Middle frontal gyrus (tissue), 1 donor: Measurements from ENCODE around the gene SPON2.

ENCODE experiments used
- DNase-seq: peaks from one replicate; pipeline ENCODE4 v3.0.0-alpha.2; 2015; ENCODE audit warnings: low spot score; ENCODE audit errors: extremely low spot score

SPON2 gene

GRCh38 chr4:1208970-1209704, 36.8 kb upstream of the SPON2 start:
- DNase-seq, result no peak

GRCh38 chr4:1208266-1208961, 36.0 kb upstream of the SPON2 start:
- no peak for DNase-seq

GRCh38 chr4:1207603-1208265, 35.4 kb upstream of the SPON2 start:
- DNase-seq, result no peak

GRCh38 chr4:1207157-1207470, 34.7 kb upstream of the SPON2 start:
- no peak for DNase-seq

- no peak for DNase-seq
Measured at GRCh38 chr4:1206299-1207156, 34.1 kb upstream of the SPON2 start.

- no peak for DNase-seq
Measured at GRCh38 chr4:1205586-1206298, 33.4 kb upstream of the SPON2 start.

- DNase-seq, result no peak
Measured at GRCh38 chr4:1204828-1205585, 32.6 kb upstream of the SPON2 start.

- no peak for DNase-seq
Measured at GRCh38 chr4:1204286-1204827, 32.0 kb upstream of the SPON2 start.

GRCh38 chr4:1203026-1203616, 30.7 kb upstream of the SPON2 start:
- DNase-seq, result no peak

- no peak for DNase-seq
Measured at GRCh38 chr4:1202526-1203011, 30.2 kb upstream of the SPON2 start.

- DNase-seq, result no peak
Measured at GRCh38 chr4:1201851-1202525, 29.6 kb upstream of the SPON2 start.

GRCh38 chr4:1200425-1201035, 28.1 kb upstream of the SPON2 start:
- DNase-seq, result no peak

GRCh38 chr4:1199556-1200331, 27.4 kb upstream of the SPON2 start:
- no peak for DNase-seq

- no peak for DNase-seq
Measured at GRCh38 chr4:1198098-1198844, 25.9 kb upstream of the SPON2 start.

- DNase-seq, result no peak
Measured at GRCh38 chr4:1196421-1197183, 24.2 kb upstream of the SPON2 start.

GRCh38 chr4:1195891-1196401, 23.6 kb upstream of the SPON2 start:
- DNase-seq, result no peak
